OCI-LY3 (cell line): ENCODE data around the gene CCSER1.
A peak's percentile ranks its signal among the peaks of the same experiment; 100 is the strongest.
"Not testable (repeated sequence)": the region's sequence is repeated elsewhere in the genome, so short reads cannot be mapped to it uniquely, and the experiment has no call there.

Experiments
- H2AFZ ChIP-seq: fragments of 200-600, 300-600 bp; shearing (Covaris generic); 2 replicates; pipeline ENCODE4 v1.6.0; 2014; ENCODE audit warnings: antibody characterized with exemption, low read depth, low read length
- H3K27ac ChIP-seq: fragments of 200-600, 300-600 bp; sonication (generic); 2 replicates; pipeline ENCODE4 v1.5.1; 2014; ENCODE audit warnings: mild to moderate bottlenecking, low read length, moderate library complexity, mixed read lengths
- H3K27me3 ChIP-seq: fragments of 200-600, 300-600 bp; sonication (generic); 2 replicates; pipeline ENCODE4 v1.6.1; 2014; ENCODE audit warnings: low read depth, low read length, mixed read lengths
- H3K36me3 ChIP-seq: fragments of 200-600, 300-600 bp; sonication (generic); replicated peaks from 2 replicates; pipeline ENCODE3; 2014; ENCODE audit warnings: low read depth, low read length, mixed read lengths
- H3K4me1 ChIP-seq: fragments of 300-600, 200-600 bp; sonication (generic); 2 replicates; pipeline ENCODE4 v1.6.1; 2014; ENCODE audit warnings: low read length, mixed read lengths
- H3K4me2 ChIP-seq: fragments of 200-600, 300-600 bp; sonication (generic); 2 replicates; pipeline ENCODE4 v1.6.1; 2014; ENCODE audit warnings: low read length, mixed read lengths
- H3K4me3 ChIP-seq: fragments of 300-600, 200-600 bp; sonication (generic); 2 replicates; pipeline ENCODE4 v1.5.1; 2014; ENCODE audit warnings: antibody characterized with exemption, mild to moderate bottlenecking, low read length, moderate library complexity
- H3K79me2 ChIP-seq: fragments of 300-600, 200-600 bp; shearing (Covaris generic); 2 replicates; pipeline ENCODE4 v1.6.1; 2014; ENCODE audit warnings: mild to moderate bottlenecking, low read length, mixed read lengths
- H3K9ac ChIP-seq: fragments of 300-600, 200-600 bp; shearing (Covaris generic); 2 replicates; pipeline ENCODE4 v1.6.0; 2014; ENCODE audit warnings: mild to moderate bottlenecking, low read length, moderate library complexity
- H3K9me3 ChIP-seq: fragments of 200-600, 300-600 bp; shearing (Covaris generic); 2 replicates; pipeline ENCODE4 v1.6.1; 2014; ENCODE audit warnings: low read length, mixed read lengths; ENCODE audit not compliant: insufficient read depth
- H4K20me1 ChIP-seq: fragments of 200-600, 300-600 bp; sonication (generic); 2 replicates; pipeline ENCODE4 v1.6.1; 2016; ENCODE audit warnings: low read length, mixed read lengths; ENCODE audit not compliant: insufficient read depth
- EZH2phosphoT487 ChIP-seq: fragments of 200-600 bp; shearing (Covaris generic); IDR thresholded peaks from 2 replicates; pipeline ENCODE4 v1.6.1; 2018; ENCODE audit warnings: antibody characterized with exemption, mixed run types, low read depth
- TF ChIP-seq, protein P1 (sequence below): fragments of 200-600, 300-600 bp; sonication (generic); IDR thresholded peaks from 2 replicates; pipeline ENCODE4 v1.5.1; 2014; ENCODE audit warnings: antibody characterized with exemption, low read length, low read depth

Gene CCSER1

DNA sequence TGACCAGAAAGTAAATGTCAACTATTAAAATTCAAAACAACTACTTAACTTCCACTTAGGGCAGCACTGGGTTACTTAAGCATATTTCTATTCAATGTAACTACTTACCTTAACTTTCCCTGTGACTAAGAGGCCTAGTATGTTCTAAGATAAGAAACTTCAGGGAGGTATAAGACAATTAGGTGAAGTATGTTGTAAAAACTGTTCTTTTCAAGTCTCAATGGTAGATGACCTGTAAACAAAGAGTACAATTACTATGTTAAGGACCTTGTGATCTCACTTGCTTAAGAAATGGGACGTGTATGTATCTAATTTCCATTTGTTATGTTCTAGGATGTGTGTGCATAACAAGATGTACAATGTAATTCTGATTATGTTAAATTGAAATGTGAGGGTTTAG is 960.5 kb downstream of the CCSER1 start:
- Histone ChIP-seq H3K27me3 (no peaks in the 10 kb centered on the region), H3K4me3 (no peak overlapping the region), H3K36me3 (no peaks in the 10 kb centered on the region), H3K27ac (no peak overlapping the region), H2AFZ (no peak overlapping the region), H3K4me1 (peaks cover 7% of the 10 kb centered on the region), H3K9ac (no peak overlapping the region), H4K20me1 (no peaks in the 10 kb centered on the region), H3K9me3 (no peaks in the 10 kb centered on the region), H3K4me2 (no peak overlapping the region), H3K79me2 (no peaks in the 10 kb centered on the region)
- no peak for TF ChIP-seq EZH2phosphoT487
- TF ChIP-seq, protein P1, sequence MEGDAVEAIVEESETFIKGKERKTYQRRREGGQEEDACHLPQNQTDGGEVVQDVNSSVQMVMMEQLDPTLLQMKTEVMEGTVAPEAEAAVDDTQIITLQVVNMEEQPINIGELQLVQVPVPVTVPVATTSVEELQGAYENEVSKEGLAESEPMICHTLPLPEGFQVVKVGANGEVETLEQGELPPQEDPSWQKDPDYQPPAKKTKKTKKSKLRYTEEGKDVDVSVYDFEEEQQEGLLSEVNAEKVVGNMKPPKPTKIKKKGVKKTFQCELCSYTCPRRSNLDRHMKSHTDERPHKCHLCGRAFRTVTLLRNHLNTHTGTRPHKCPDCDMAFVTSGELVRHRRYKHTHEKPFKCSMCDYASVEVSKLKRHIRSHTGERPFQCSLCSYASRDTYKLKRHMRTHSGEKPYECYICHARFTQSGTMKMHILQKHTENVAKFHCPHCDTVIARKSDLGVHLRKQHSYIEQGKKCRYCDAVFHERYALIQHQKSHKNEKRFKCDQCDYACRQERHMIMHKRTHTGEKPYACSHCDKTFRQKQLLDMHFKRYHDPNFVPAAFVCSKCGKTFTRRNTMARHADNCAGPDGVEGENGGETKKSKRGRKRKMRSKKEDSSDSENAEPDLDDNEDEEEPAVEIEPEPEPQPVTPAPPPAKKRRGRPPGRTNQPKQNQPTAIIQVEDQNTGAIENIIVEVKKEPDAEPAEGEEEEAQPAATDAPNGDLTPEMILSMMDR = no peak

DNA sequence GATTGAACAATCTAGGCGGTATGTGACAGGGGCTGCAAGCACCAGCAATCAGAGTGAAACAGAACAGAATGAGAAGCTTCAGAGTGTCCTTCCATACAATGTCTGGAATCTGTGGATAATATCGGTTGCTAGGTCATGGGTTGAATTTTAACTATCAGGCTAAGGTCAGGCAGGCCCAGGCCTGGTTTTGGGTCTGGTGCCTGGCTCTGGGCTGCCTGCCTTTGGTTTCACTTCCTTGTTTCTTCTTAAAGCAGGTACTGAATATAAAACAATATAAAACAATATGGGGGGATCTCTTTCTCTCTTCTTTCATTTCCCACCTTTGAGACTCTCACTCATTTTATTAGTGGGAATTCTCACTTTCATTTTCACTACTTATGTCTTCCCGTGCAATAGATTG is 962.0 kb downstream of the CCSER1 start:
- Histone ChIP-seq H2AFZ (peak overlapping the region; percentile 94), H3K4me1 (peaks cover 7% of the 10 kb centered on the region), H3K79me2 (no peaks in the 10 kb centered on the region), H3K36me3 (no peaks in the 10 kb centered on the region), H3K9me3 (no peaks in the 10 kb centered on the region), H3K4me2 (peak overlapping the region; percentile 75), H4K20me1 (no peaks in the 10 kb centered on the region), H3K27ac (peak overlapping the region; percentile 34; the same call in 1 of the 2 replicates), H3K9ac (peak overlapping the region; percentile 40; the same call in 1 of the 2 replicates), H3K27me3 (no peaks in the 10 kb centered on the region), H3K4me3 (peak overlapping the region; percentile 51)
- no peak for TF ChIP-seq EZH2phosphoT487
- TF ChIP-seq, protein P1 = no peak

DNA sequence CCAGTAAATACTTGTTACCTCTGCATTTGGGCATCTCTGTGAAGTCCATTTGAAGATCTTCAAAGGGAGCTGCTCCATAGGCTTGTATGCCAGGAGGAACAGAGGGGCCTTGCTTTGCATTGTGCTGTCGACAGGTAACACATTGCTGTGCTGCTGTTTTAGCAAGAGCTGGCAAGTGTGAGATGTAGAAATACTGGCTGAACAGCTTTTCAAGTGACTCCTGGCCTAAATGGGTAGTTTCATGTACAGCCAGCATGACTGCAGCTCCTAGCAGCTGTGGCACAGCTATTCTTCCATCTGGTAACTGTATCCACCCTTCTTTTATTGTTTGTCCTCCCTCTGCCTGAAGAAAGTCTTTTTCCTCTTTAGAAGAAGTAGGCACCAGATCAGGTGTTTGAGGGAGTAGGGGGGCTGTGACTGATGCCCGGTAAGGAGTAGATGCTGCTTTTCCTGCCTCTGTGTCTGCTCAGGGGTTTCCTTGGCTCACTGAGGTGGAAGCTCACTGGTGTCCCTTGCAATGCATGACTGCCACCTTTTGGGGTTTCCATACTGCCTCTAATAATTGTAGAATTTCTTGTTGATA is 965.3 kb downstream of the CCSER1 start:
- TF ChIP-seq, protein P1 = peak; percentile 22
- TF ChIP-seq EZH2phosphoT487 = no peak
- Histone ChIP-seq H4K20me1 (no peaks in the 10 kb centered on the region), H3K4me3 (no peak overlapping the region), H3K79me2 (no peaks in the 10 kb centered on the region), H2AFZ (no peak overlapping the region), H3K27me3 (no peaks in the 10 kb centered on the region), H3K36me3 (no peaks in the 10 kb centered on the region), H3K4me1 (peaks cover 7% of the 10 kb centered on the region), H3K9me3 (no peaks in the 10 kb centered on the region), H3K4me2 (no peak overlapping the region), H3K9ac (no peak overlapping the region), H3K27ac (no peak overlapping the region)

DNA sequence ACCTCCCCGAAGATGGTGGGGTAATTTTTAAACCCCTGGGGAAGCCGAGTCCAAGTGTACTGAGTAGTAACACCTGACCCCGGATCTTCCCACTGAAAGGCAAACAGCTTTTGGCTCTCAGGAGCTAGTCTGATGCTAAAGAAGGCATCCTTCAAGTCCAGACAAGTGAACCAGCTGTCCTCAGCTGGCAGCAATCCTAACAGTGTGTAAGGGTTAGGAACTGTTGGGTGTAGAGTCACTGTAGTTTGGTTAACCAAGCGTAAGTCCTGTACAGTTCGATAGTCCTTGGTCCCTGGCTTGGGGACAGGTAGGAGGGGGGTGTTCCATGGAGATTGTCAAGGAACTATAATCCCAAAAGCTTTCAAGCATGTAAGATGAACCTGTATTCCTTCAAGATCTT is 967.0 kb downstream of the CCSER1 start:
- H3K4me2 ChIP-seq, H3K36me3 ChIP-seq, H3K27me3 ChIP-seq, H3K4me3 ChIP-seq, H3K4me1 ChIP-seq, H3K9me3 ChIP-seq, H4K20me1 ChIP-seq, H3K27ac ChIP-seq, H3K79me2 ChIP-seq, H3K9ac ChIP-seq, H2AFZ ChIP-seq: not testable (repeated sequence)
